Stomach (tissue), 9 donors: ENCODE measurements around the gene PTPRM. TPM values are rescaled to one million over a fixed set of nuclear protein-coding genes. Genes with fewer than 3 reads are reported as not detected.

Experiments used
- DNase-seq, 2 donors: peaks; one replicate each; pipeline versions ENCODE4 v3.0.0 to v3.0.0-alpha.2; 2013 to 2019
- H3K27ac ChIP-seq, 5 donors: fragments of 200-600 bp in 4 of 5; sonication (generic) in 4 of 5; one replicate each; pipeline ENCODE4 v1.5.1; 2013 to 2019; ENCODE audit warnings: mild to moderate bottlenecking in 1 of 5, moderate library complexity in 1 of 5
- H3K27me3 ChIP-seq, 3 donors: fragments of 200-600 bp; sonication (generic); one replicate each; pipeline ENCODE4 v1.5.1; 2017 to 2019; ENCODE audit warnings: mixed run types in 1 of 3
- H3K36me3 ChIP-seq, 4 donors: fragments of 200-600 bp; sonication (generic); 1 replicate in 3 of 4; 2 replicates in 1 of 4; pipeline ENCODE4 v1.5.1; 2016 to 2019
- H3K4me1 ChIP-seq, 4 donors: fragments of 200-600 bp; sonication (generic); one replicate each; pipeline ENCODE4 v1.5.1; 2016 to 2019
- H3K4me3 ChIP-seq, 4 donors: fragments of 200-600 bp; sonication (generic) in 3 of 4; one replicate each; pipeline ENCODE4 v1.5.1; 2016 to 2019; ENCODE audit warnings: mild to moderate bottlenecking in 1 of 4
- H3K9me3 ChIP-seq, 4 donors: fragments of 200-600 bp; sonication (generic); one replicate each; pipeline ENCODE4 v1.5.1; 2016 to 2019
- EP300 ChIP-seq: sonication (generic); formaldehyde crosslinking; IDR thresholded peaks from one replicate; pipeline ENCODE4 v1.6.1; 2017; ENCODE audit warnings: antibody characterized with exemption
- POLR2A ChIP-seq, 4 donors: fragments of 450-650 bp; IDR thresholded peaks; one replicate each; pipeline ENCODE4 v1.6.1; 2016; ENCODE audit warnings: antibody characterized with exemption in 4 of 4, control low read depth in 2 of 4, mild to moderate bottlenecking in 1 of 4, moderate library complexity in 1 of 4
- POLR2AphosphoS5 ChIP-seq, 3 donors: sonication (generic); formaldehyde crosslinking; IDR thresholded peaks; one replicate each; pipeline ENCODE4 v1.6.1; 2016; ENCODE audit warnings: antibody characterized with exemption in 3 of 3
- WGBS, 5 donors: extraction: QIAGEN DNeasy Blood & Tissue Kit in 3 of 5; methylation state at CpG; one replicate each; pipeline versions ENCODE4 v1.1.5 to v1.1.7; 2013 to 2018; 5-methylcytosine and 5-hydroxymethylcytosine counted together
- intact Hi-C: fragments of 100-400 bp; cut with DNase I; formaldehyde crosslinking; loops from one replicate; pipeline ENCODE4 v1.15.1; 2023; ENCODE audit warnings: low total_unique reads
- polyA plus RNA-seq, 3 donors: library from polyadenylated mRNA; stranded (reverse); fragments of 200-250 nt; gene quantifications; one replicate each; pipeline ENCODE4 v1.2.3, GENCODE V29; 2013
- total RNA-seq, 5 donors: library from RNA; depleted of rRNA; stranded (reverse); fragments of >200 nt; gene quantifications; one replicate each; pipeline versions ENCODE4 v1.1.0 to v1.2.3, GENCODE V29; 2014 to 2016
- TF ChIP-seq, protein P1 (sequence below), 7 experiments: fragments of 450-650 bp in 4 of 7; fragments of 200-600 bp in 3 of 7; sonication (generic) in 3 of 7; IDR thresholded peaks; one replicate each; pipeline ENCODE4 v1.5.1; 2016 to 2019; ENCODE audit warnings: antibody characterized with exemption in 7 of 7, control low read depth in 2 of 7, mild to moderate bottlenecking in 1 of 7
- donor health status: healthy with polysubstance abuse.
- donor health status: Bipolar disorder and iron deficiency.
- donor health status: healthy.

The PTPRM gene
- total and polyA plus RNA-seq, 8 donors = 7.5 to 246 (median 58.2) TPM

DNA sequence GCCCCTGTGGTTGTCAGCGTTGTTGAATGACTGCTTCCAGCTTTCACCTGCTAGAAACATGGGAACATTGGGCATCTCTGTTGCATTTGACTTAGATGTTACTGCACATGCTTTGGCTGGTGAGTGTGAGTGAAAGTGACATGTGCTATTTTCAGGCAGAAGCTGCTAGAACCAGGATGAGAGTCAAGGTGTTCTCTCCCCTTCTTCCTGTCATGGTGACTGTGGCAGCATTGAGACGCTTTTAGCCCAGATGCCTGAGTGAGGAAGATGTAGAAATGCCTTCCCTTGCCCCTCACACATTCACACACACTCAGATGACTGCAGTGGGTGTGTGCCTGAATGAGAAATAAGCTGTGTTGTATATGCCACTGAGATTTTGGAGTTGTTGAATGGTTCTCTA lies 220.2 kb downstream of the PTPRM start:
- 91 to 94% (median 93%) methylated on average over 2 of the region's 2 CpGs for WGBS, 5 donors

DNA sequence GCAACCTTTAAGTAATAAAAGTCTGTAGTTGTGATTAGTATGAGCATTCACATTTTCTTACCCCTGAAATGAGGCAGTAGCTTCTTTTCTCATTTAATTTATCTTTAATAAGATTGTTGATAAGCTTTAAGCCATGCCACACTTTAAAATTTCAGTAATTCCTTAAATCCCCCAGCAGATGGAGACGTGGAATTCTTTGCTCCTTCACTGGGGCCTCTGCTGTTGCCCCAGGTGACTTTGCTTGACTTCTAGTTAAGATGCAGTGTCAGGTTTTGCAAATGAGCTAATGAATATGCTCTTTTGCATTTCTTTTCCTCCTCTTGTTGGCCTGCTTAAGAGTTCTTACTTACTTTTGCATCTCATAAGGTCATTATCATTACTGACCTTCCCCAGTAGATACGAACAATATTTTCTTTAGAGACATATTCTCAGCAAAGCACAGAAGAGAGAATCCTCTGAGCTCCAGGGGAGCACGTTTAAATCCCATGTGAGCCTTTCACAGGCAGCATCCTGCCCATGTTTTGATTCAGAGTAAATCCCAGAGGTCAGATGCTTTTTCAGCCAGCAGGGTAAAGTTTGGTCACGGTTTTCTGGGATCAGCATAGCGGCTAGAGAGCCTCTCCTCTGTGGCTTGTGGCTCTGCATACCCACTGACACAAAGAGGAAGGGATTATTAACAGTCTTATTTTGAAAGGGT lies 222.9 kb downstream of the PTPRM start:
- WGBS, 5 donors = 46 to 57% (median 52%) methylated on average over 5 of the region's 5 CpGs
- TF ChIP-seq POLR2A (IDR thresholded peaks at IDR 0.05) (no peak), EP300 (no peak), POLR2AphosphoS5 (IDR thresholded peaks at IDR 0.05) (peak in 1 of 3 donors; percentile 44)
- TF ChIP-seq, protein P1, sequence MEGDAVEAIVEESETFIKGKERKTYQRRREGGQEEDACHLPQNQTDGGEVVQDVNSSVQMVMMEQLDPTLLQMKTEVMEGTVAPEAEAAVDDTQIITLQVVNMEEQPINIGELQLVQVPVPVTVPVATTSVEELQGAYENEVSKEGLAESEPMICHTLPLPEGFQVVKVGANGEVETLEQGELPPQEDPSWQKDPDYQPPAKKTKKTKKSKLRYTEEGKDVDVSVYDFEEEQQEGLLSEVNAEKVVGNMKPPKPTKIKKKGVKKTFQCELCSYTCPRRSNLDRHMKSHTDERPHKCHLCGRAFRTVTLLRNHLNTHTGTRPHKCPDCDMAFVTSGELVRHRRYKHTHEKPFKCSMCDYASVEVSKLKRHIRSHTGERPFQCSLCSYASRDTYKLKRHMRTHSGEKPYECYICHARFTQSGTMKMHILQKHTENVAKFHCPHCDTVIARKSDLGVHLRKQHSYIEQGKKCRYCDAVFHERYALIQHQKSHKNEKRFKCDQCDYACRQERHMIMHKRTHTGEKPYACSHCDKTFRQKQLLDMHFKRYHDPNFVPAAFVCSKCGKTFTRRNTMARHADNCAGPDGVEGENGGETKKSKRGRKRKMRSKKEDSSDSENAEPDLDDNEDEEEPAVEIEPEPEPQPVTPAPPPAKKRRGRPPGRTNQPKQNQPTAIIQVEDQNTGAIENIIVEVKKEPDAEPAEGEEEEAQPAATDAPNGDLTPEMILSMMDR (IDR thresholded peaks at IDR 0.05) = peak in 5 of 7 experiments; percentile 33 to 50 (median 43)
- intact Hi-C loops = no loop called here
- Histone ChIP-seq H3K9me3 (no peaks in the 10 kb centered on the region), H3K27ac (peak overlapping the region in 1 of 5 donors; percentile 44), H3K4me1 (peaks cover 0 to 12% (median 4%) of the 10 kb centered on the region in 4 donors), H3K36me3 (no peaks in the 10 kb centered on the region), H3K4me3 (no peak overlapping the region), H3K27me3 (no peaks in the 10 kb centered on the region)
- DNase-seq = peak; percentile 33 to 76

More for the DNA sequence above, 220.2 kb downstream of the PTPRM start:
- intact Hi-C loops = no loop called here
- no peaks in the 10 kb centered on the region for H3K27me3 ChIP-seq
- H3K36me3 ChIP-seq = no peaks in the 10 kb centered on the region
- H3K27ac ChIP-seq = no peak overlapping the region
- peaks cover 0 to 15% (median 6%) of the 10 kb centered on the region in 4 donors for H3K4me1 ChIP-seq
- H3K9me3 ChIP-seq = no peaks in the 10 kb centered on the region
- H3K4me3 ChIP-seq = no peak overlapping the region
- DNase-seq = no peak
- TF ChIP-seq POLR2AphosphoS5 (IDR thresholded peaks at IDR 0.05) (no peak), EP300 (no peak), POLR2A (IDR thresholded peaks at IDR 0.05) (no peak)
- TF ChIP-seq, protein P1 (IDR thresholded peaks at IDR 0.05) = no peak

DNA sequence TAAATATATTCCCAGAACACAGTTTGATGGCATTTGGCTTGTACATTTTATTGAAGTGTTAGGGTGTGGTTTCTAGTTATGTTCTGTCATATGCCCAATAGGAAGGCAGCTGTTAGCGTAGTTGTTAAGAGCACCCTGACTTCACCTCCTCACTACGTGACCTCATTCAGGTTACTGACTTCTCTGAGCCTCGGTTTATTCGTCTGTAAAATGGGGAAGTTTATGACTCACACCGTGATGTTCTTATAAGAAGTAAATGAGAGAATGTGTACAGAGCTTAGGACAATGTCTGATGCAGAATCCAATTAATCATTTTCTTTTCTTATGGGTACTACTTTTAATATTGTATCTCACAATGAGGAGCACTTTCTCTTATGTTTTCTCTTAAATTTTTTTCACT lies 226.0 kb downstream of the PTPRM start:
- Histone ChIP-seq H3K27ac (no peak overlapping the region), H3K36me3 (no peaks in the 10 kb centered on the region), H3K4me3 (no peak overlapping the region), H3K9me3 (no peaks in the 10 kb centered on the region), H3K4me1 (peaks cover 0 to 12% (median 4%) of the 10 kb centered on the region in 4 donors), H3K27me3 (no peaks in the 10 kb centered on the region)
- intact Hi-C loops = no loop called here
- TF ChIP-seq, protein P1 (IDR thresholded peaks at IDR 0.05) = no peak
- TF ChIP-seq EP300 = no peak
- TF ChIP-seq POLR2A (IDR thresholded peaks at IDR 0.05) = no peak
- no peak for TF ChIP-seq POLR2AphosphoS5 (IDR thresholded peaks at IDR 0.05)
- DNase-seq = no peak
- 92 to 99% (median 95%) methylated on average over 5 of the region's 5 CpGs for WGBS, 5 donors

DNA sequence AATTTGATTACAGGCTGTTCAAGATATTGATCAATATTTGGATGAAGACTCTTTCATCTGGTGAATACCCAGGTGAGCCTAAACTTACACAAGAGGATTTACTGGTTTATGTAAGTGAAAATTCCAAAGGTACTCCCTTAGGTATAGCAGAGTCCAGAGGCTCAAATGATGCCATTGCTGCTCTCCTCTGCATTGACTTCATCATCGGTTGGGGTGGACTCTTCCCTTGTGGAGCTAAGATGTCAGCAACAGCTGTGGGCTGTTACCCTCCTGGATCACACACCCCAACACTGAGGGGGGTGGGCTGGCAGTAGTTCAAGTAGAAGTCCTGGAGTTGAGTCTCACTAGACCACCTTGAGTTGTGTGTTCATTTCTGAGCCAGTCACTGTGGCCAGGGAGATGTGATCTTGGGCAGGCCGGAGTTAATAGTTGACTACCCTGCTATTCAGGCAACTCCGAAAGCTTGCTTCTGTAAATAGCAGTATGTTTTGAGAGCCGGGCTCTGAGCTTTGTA lies 236.9 kb downstream of the PTPRM start:
- Histone ChIP-seq H3K4me3 (no peak overlapping the region), H3K36me3 (no peaks in the 10 kb centered on the region), H3K27ac (no peak overlapping the region), H3K4me1 (peaks cover 0 to 4% (median 0%) of the 10 kb centered on the region in 4 donors), H3K9me3 (no peaks in the 10 kb centered on the region), H3K27me3 (no peaks in the 10 kb centered on the region)
- intact Hi-C loops = no loop called here
- peak in 1 of 2 donors; percentile 22 for DNase-seq
- TF ChIP-seq, protein P1 (IDR thresholded peaks at IDR 0.05) = no peak
- no peak for TF ChIP-seq POLR2AphosphoS5 (IDR thresholded peaks at IDR 0.05)
- no peak for TF ChIP-seq POLR2A (IDR thresholded peaks at IDR 0.05)
- TF ChIP-seq EP300 = no peak
- 48 to 65% (median 57%) methylated on average over 4 of the region's 4 CpGs for WGBS, 5 donors
